ENCODE measurements around the gene SSH2. TPM values are rescaled to one million over a fixed set of nuclear protein-coding genes. Genes with fewer than 3 reads are reported as not detected.
A peak's percentile ranks its signal among the peaks of the same experiment; 100 is the strongest.

Gene SSH2
- total RNA-seq, 4 donors from 2014 or later: 20.7 to 31.1 (median 23.1) TPM

DNA sequence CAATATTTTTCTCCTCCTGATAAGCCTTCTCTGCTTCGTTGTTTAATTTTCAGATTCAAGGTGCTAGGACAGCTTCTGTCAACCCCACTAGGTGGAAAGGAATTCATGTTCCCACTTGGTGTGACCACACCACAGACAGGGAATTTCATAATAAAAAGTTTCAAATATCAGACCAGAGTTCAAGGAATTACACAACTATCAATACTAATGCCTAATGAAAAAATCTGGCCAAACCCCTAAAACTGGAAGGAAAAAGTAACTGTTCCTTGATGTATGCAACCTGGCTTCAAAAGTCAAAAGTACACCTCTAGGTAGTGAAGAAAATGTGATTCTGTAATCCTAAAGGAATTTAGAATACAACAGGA lies 219.5 kb downstream of the SSH2 start:
- H3K4me3 ChIP-seq: no peak overlapping the region
- no peak for DNase-seq (ENCODE audit: extremely low spot score)
- intact Hi-C loops (cut with DNase I): no loop called here
- WGBS: 52% methylated on average over 1 of the region's 1 CpG
- no peaks in the 10 kb centered on the region for H3K36me3 ChIP-seq
- TF ChIP-seq, protein P1, sequence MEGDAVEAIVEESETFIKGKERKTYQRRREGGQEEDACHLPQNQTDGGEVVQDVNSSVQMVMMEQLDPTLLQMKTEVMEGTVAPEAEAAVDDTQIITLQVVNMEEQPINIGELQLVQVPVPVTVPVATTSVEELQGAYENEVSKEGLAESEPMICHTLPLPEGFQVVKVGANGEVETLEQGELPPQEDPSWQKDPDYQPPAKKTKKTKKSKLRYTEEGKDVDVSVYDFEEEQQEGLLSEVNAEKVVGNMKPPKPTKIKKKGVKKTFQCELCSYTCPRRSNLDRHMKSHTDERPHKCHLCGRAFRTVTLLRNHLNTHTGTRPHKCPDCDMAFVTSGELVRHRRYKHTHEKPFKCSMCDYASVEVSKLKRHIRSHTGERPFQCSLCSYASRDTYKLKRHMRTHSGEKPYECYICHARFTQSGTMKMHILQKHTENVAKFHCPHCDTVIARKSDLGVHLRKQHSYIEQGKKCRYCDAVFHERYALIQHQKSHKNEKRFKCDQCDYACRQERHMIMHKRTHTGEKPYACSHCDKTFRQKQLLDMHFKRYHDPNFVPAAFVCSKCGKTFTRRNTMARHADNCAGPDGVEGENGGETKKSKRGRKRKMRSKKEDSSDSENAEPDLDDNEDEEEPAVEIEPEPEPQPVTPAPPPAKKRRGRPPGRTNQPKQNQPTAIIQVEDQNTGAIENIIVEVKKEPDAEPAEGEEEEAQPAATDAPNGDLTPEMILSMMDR (IDR thresholded peaks at IDR 0.05): no peak
- TF ChIP-seq POLR2A (IDR thresholded peaks at IDR 0.05; ENCODE audit: low read depth) (no peak), POLR2AphosphoS5 (IDR thresholded peaks at IDR 0.05) (no peak), EP300 (IDR thresholded peaks at IDR 0.05) (no peak)
- no peaks in the 10 kb centered on the region for H3K9me3 ChIP-seq
- H3K27me3 ChIP-seq: no peaks in the 10 kb centered on the region
- peaks cover 48 to 77% (median 61%) of the 10 kb centered on the region in 4 donors for H3K4me1 ChIP-seq
- peak overlapping the region; percentile 55 to 70 (median 68) for H3K27ac ChIP-seq (replicated peaks in 1 of 4)

DNA sequence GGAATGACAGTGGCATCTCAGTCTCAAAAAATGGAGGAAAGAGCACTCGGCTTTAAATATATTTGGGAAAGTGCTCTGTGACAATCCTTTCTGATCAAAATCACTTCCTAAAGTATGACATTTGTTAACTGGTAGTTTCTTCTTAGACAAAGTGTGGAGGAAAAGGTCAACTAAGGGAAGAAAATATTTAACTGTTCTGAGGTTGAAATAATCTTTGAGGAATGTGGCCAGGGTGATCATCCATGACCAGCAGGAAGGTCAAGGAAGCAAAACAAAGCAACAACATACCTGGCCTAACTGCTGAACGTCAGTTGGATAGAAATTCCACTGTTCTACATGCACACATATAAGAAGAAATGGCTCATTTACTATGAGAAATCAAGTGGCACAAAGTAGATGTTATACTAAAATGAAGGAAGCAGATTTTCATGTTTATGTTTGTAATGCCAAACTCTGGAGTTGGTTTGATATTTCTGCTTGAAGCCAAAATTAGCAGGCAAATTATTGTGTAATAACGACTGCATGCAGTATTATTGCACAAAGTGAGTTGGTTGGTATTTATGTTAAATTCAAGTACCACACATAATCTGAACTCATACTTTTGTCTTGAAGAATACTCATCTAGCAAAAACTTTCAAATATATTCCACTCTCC lies 220.0 kb downstream of the SSH2 start:
- H3K27me3 ChIP-seq: no peaks in the 10 kb centered on the region
- intact Hi-C loops (cut with DNase I): no loop called here
- no peaks in the 10 kb centered on the region for H3K9me3 ChIP-seq
- peak overlapping the region; percentile 55 to 70 (median 68) for H3K27ac ChIP-seq (replicated peaks in 1 of 4)
- peak; percentile 24 for DNase-seq (ENCODE audit: extremely low spot score)
- H3K4me1 ChIP-seq: peaks cover 48 to 82% (median 64%) of the 10 kb centered on the region in 4 donors
- no peak overlapping the region for H3K4me3 ChIP-seq
- H3K36me3 ChIP-seq: no peaks in the 10 kb centered on the region
- 22% methylated on average over 3 of the region's 3 CpGs for WGBS
- TF ChIP-seq POLR2AphosphoS5 (IDR thresholded peaks at IDR 0.05) (no peak), POLR2A (IDR thresholded peaks at IDR 0.05; ENCODE audit: low read depth) (no peak), EP300 (IDR thresholded peaks at IDR 0.05) (no peak)
- TF ChIP-seq, protein P1 (IDR thresholded peaks at IDR 0.05): no peak

DNA sequence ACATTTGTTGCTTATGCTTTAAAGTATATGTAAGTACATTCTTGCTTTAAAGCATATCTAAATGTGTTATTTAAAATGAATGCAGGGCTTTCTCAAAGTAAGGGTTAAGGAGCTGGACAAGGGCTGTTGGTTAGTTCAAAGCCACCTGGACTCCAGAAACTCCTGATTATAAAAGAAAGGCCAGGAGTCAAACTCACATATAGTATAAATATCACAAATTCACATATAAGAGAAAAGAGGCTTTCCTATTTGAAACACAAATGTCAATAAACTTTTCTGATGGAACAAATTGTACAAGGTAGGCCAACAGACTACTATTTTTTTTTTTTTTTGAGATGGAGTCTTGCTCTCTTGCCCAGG lies 222.8 kb downstream of the SSH2 start:
- Histone ChIP-seq H3K9me3 (no peaks in the 10 kb centered on the region), H3K4me3 (no peak overlapping the region), H3K27me3 (no peaks in the 10 kb centered on the region), H3K27ac (replicated peaks in 1 of 4) (peak overlapping the region in 3 of 4 donors; percentile 0 to 65 (median 44)), H3K36me3 (peaks cover 0 to 9% (median 3%) of the 10 kb centered on the region in 4 donors), H3K4me1 (peaks cover 25 to 65% (median 55%) of the 10 kb centered on the region in 4 donors)
- TF ChIP-seq EP300 (IDR thresholded peaks at IDR 0.05): no peak
- TF ChIP-seq POLR2AphosphoS5 (IDR thresholded peaks at IDR 0.05): no peak
- TF ChIP-seq, protein P1 (IDR thresholded peaks at IDR 0.05): no peak
- TF ChIP-seq POLR2A (IDR thresholded peaks at IDR 0.05; ENCODE audit: low read depth): no peak
- DNase-seq (ENCODE audit: extremely low spot score): no peak
- intact Hi-C loops (cut with DNase I): no loop called here

DNA sequence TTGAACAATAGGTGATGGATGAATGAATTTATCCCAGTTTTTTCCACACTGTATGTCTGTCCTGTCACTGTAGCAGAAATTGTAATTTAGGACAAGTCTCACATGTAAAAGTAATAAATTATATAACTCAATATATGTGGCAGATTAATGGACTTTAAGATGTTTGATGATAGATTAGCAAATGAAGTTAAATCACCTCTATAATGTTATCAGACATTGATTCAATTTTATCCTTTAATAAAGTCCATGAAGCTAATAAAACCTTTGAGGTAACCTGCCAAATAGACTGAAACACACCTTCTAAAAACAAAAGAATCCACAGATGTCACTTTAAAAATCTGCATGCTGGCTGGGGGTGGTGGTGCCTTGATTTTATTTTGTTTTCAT lies 224.0 kb downstream of the SSH2 start:
- peak overlapping the region; percentile 18 to 65 (median 40) for H3K27ac ChIP-seq (replicated peaks in 1 of 4)

More for the DNA sequence above, 224.0 kb downstream of the SSH2 start:
- DNase-seq (ENCODE audit: extremely low spot score): no peak
- Histone ChIP-seq H3K27me3 (no peaks in the 10 kb centered on the region), H3K4me3 (no peak overlapping the region), H3K9me3 (no peaks in the 10 kb centered on the region), H3K36me3 (peaks cover 3 to 20% (median 12%) of the 10 kb centered on the region in 4 donors), H3K4me1 (peaks cover 21 to 54% (median 47%) of the 10 kb centered on the region in 4 donors)
- intact Hi-C loops (cut with DNase I): no loop called here
- TF ChIP-seq, protein P1 (IDR thresholded peaks at IDR 0.05): no peak
- no peak for TF ChIP-seq EP300 (IDR thresholded peaks at IDR 0.05)
- TF ChIP-seq POLR2A (IDR thresholded peaks at IDR 0.05; ENCODE audit: low read depth): no peak
- no peak for TF ChIP-seq POLR2AphosphoS5 (IDR thresholded peaks at IDR 0.05)
